GM21528 (cell line): ENCODE results near the gene U2AF2.
"Not testable (repeated sequence)": the region's sequence is repeated elsewhere in the genome, so short reads cannot be mapped to it uniquely, and the experiment has no call there.

Experiments
- ATAC-seq: cut with Tn5 transposase; IDR thresholded peaks from one replicate; pipeline ENCODE4 v1.9.1; 2021; ENCODE audit warnings: mild to moderate bottlenecking, moderate library complexity; ENCODE audit not compliant: unreplicated experiment, low FRiP score

The U2AF2 gene

DNA sequence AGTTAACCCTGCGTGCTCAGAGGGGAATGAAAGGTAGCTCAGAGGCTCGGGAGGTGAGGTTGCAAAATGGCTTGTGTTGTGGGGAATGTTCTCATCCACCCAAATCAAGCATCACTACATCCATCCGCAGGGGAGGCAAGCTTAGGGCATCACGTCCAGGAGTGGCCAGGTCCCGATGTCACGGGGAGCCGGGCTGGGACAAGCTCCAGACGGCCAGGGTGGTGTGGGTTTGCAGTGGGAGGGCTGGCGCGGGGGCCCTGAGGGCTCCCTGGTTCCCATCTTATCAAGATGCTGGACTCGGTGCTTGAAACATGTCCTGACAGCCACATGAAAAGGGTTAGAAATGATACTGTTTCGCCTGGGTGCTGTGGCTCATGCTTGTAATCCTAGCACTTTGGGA, 46.0 kb downstream of the U2AF2 start:
- ATAC-seq: no peak

- no peak for ATAC-seq
Observed at GRCh38 chr19:55702131-55702627, 47.3 kb downstream of the U2AF2 start.

DNA sequence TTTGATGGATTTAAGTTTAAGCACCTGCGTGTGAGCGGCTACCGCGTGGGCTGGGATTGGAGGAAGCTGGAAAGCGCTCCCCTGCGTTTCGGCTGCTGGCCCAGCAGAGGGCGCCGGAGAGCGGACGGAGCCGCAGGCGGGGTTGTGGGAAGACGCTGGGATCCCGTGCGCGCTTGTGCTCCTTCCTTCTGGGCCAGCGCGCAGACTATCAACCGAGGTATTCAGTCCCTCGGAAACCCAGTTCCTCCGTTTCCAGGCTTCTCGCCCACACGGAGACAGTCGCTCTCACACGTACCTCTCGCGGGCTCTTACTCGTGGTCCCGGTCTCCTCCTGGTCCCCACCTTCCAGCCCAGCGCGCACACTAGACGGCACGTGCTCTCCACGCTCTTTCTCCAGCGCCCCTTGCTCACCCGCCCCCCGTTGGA, 49.0 kb downstream of the U2AF2 start:
- ATAC-seq: no peak

GRCh38 chr19:55704494-55705245, 49.8 kb downstream of the U2AF2 start:
- no peak for ATAC-seq

- no peak for ATAC-seq
Observed at GRCh38 chr19:55705972-55706371, 51.1 kb downstream of the U2AF2 start.

- no peak for ATAC-seq
Observed at GRCh38 chr19:55711719-55712118, 56.9 kb downstream of the U2AF2 start.

- ATAC-seq: no peak
Observed at GRCh38 chr19:55712804-55713631, 58.2 kb downstream of the U2AF2 start.

DNA sequence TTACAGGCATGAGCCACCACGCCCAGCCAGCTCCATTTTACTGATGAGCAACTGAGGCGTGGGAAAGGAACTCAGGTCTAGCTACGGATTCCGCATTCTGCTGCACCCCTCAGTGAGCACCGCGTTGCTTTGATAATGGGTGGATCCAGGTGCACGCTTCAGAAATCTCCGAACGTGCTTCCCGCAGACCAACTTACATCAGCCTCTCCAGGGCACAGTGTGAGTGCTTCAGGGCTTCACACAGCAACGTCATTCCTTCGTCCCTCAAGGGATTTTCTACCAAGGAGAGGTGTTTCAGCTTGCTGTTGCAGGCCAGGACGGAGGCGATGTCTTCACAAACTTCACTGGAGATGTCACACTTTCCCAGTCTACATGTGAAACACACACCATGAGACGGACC, 61.7 kb downstream of the U2AF2 start:
- no peak for ATAC-seq

GRCh38 chr19:55717251-55717650, 62.4 kb downstream of the U2AF2 start:
- no peak for ATAC-seq

- not testable (repeated sequence) for ATAC-seq
Observed at GRCh38 chr19:55717879-55718711, 63.3 kb downstream of the U2AF2 start.

DNA sequence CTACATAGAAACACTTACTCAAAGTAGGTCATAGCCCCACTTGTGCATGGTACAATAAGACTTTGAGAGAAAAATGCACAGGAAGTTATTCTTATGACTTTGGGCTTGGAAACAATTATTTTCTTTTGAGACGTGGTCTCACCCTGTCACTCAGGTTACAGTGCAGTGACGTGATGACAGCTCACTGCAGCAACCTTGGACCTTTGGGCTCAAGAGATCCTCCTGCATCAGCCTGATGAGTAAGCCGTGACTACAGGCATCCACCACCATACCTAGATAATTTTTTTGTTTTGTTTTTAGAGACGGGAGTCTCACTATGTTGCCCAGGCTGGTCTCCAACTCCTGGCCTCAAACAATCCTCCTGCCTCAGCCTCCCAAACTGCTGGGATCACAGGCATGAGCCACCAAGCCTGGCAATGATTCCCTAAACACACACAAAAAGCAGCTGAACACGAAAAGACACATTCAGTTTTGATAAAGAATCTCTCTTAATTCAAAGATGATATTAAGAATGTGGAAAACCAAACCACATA, 65.4 kb downstream of the U2AF2 start:
- no peak for ATAC-seq

DNA sequence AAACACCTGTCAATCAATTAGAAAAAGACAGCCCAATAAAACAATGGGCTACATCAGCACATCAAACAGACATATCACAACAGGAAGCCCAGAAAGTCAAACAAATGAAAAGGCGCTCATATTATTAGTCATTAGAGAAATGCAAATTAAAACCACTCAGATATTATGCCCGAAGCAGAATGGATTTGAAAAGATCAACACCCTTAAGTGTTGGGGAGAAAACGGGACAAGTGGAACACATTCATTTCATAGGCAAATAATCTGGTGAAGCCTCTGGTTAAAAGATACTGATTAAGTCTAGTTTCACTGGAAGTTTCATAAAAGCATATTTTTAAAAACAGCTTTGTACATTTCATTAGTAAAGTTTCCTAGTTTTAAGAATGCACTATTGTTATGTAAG, 66.0 kb downstream of the U2AF2 start:
- no peak for ATAC-seq

DNA sequence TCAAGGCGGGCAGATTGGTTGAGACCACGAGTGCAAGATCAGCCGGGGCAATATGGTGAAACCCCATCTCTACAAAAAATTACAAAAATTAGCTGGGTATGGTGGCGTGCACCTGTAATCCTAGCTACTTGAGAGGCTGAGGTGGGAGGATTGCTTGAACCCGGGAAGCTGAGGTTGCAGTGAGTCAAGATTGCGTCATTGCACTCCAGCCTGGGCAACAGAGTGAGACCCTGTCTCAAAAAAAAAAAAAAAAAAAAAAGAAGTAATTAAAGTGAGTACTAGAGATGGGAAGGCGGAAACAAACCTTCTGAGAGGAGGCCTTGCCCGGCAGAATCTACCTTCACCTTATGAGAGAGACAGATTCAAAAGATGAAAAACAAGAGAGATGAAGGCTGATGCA, 68.7 kb downstream of the U2AF2 start:
- ATAC-seq: no peak
